ENCODE measurements around the gene GRID2.

The GRID2 gene

DNA sequence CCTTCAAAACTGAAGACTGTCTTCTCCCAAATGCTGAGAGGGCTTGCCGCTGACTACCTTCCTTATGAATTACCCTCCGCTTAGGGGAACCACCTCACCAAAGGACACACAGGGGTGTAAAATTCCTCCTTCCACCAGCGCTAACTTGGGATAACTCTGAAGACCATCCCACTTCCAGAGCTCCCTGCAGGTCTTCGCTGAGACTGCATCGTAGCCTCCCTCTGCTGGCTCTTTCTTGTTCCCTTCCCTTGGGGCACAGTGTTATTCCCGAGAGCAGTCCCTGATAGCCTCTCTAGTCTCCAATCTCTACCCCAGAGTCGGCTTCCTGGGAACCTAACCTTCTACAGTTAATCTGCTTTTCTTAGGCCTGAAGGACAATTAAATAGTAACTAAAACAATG, 799.3 kb downstream of the GRID2 start:
- H3K36me3 ChIP-seq (ENCODE audit: control insufficient read depth, insufficient read depth, low read length): no peaks in the 10 kb centered on the region
- no peak overlapping the region for H3K27ac ChIP-seq
- H3K4me1 ChIP-seq: no peaks in the 10 kb centered on the region
- no peak overlapping the region for H2AFZ ChIP-seq
- no peak for TF ChIP-seq CTCF (IDR thresholded peaks at IDR 0.05)
- H3K9ac ChIP-seq: no peak overlapping the region
- H3K4me2 ChIP-seq (ENCODE audit: low read length): no peak overlapping the region
- H3K4me3 ChIP-seq (ENCODE audit: low read depth, low read length): no peak overlapping the region
- H3K79me2 ChIP-seq: no peaks in the 10 kb centered on the region
- no peaks in the 10 kb centered on the region for H3K9me3 ChIP-seq (ENCODE audit: control insufficient read depth, low read length)
- no peaks in the 10 kb centered on the region for H3K27me3 ChIP-seq (ENCODE audit: control insufficient read depth, insufficient read depth, low read length)

GRCh38 chr4:93116624-93117023, 812.9 kb downstream of the GRID2 start:
- Histone ChIP-seq H3K4me3 (ENCODE audit: low read depth, low read length) (no peak overlapping the region), H3K4me2 (ENCODE audit: low read length) (no peak overlapping the region), H2AFZ (no peak overlapping the region), H3K36me3 (ENCODE audit: control insufficient read depth, insufficient read depth, low read length) (no peaks in the 10 kb centered on the region), H3K9me3 (ENCODE audit: control insufficient read depth, low read length) (no peaks in the 10 kb centered on the region), H3K27ac (no peak overlapping the region), H3K9ac (no peak overlapping the region), H3K4me1 (no peaks in the 10 kb centered on the region), H3K27me3 (ENCODE audit: control insufficient read depth, insufficient read depth, low read length) (no peaks in the 10 kb centered on the region), H3K79me2 (no peaks in the 10 kb centered on the region)
- no peak for TF ChIP-seq CTCF (IDR thresholded peaks at IDR 0.05)

- H3K4me3 ChIP-seq (ENCODE audit: low read depth, low read length): no peak overlapping the region
These were observed 823.7 kb downstream of the GRID2 start for GRCh38 chr4:93127489-93127888.

GRCh38 chr4:93132631-93133030, 828.9 kb downstream of the GRID2 start:
- no peaks in the 10 kb centered on the region for H3K4me1 ChIP-seq
- H3K9ac ChIP-seq: no peak overlapping the region
- no peak overlapping the region for H3K27ac ChIP-seq
- TF ChIP-seq CTCF (IDR thresholded peaks at IDR 0.05): no peak
- H3K79me2 ChIP-seq: no peaks in the 10 kb centered on the region
- no peak overlapping the region for H3K4me3 ChIP-seq (ENCODE audit: low read depth, low read length)
- no peaks in the 10 kb centered on the region for H3K36me3 ChIP-seq (ENCODE audit: control insufficient read depth, insufficient read depth, low read length)
- H2AFZ ChIP-seq: no peak overlapping the region
- H3K9me3 ChIP-seq (ENCODE audit: control insufficient read depth, low read length): no peaks in the 10 kb centered on the region
- H3K4me2 ChIP-seq (ENCODE audit: low read length): no peak overlapping the region
- no peaks in the 10 kb centered on the region for H3K27me3 ChIP-seq (ENCODE audit: control insufficient read depth, insufficient read depth, low read length)

More at GRCh38 chr4:93127489-93127888, 823.7 kb downstream of the GRID2 start:
- no peak for TF ChIP-seq CTCF (IDR thresholded peaks at IDR 0.05)
- no peaks in the 10 kb centered on the region for H3K9me3 ChIP-seq (ENCODE audit: control insufficient read depth, low read length)
- no peaks in the 10 kb centered on the region for H3K27me3 ChIP-seq (ENCODE audit: control insufficient read depth, insufficient read depth, low read length)
- H3K4me1 ChIP-seq: no peaks in the 10 kb centered on the region
- H3K27ac ChIP-seq: no peak overlapping the region
- no peak overlapping the region for H3K9ac ChIP-seq
- no peaks in the 10 kb centered on the region for H3K36me3 ChIP-seq (ENCODE audit: control insufficient read depth, insufficient read depth, low read length)
- no peaks in the 10 kb centered on the region for H3K79me2 ChIP-seq
- H3K4me2 ChIP-seq (ENCODE audit: low read length): no peak overlapping the region
- no peak overlapping the region for H2AFZ ChIP-seq

- no peaks in the 10 kb centered on the region for H3K27me3 ChIP-seq (ENCODE audit: control insufficient read depth, insufficient read depth, low read length)
- no peaks in the 10 kb centered on the region for H3K36me3 ChIP-seq (ENCODE audit: control insufficient read depth, insufficient read depth, low read length)
- no peak overlapping the region for H3K27ac ChIP-seq
- no peak overlapping the region for H3K9ac ChIP-seq
- H3K4me1 ChIP-seq: no peaks in the 10 kb centered on the region
- H3K9me3 ChIP-seq (ENCODE audit: control insufficient read depth, low read length): no peaks in the 10 kb centered on the region
- H2AFZ ChIP-seq: no peak overlapping the region
- H3K4me2 ChIP-seq (ENCODE audit: low read length): no peak overlapping the region
- no peak for TF ChIP-seq CTCF (IDR thresholded peaks at IDR 0.05)
- no peak overlapping the region for H3K4me3 ChIP-seq (ENCODE audit: low read depth, low read length)
- H3K79me2 ChIP-seq: no peaks in the 10 kb centered on the region
These were observed 835.4 kb downstream of the GRID2 start for GRCh38 chr4:93139118-93139517.
